ENCODE results near the gene ZNF200. TPM values are rescaled to one million over a fixed set of nuclear protein-coding genes. Genes with fewer than 3 reads are reported as not detected.

The ZNF200 gene
- total and polyA plus RNA-seq, 2 donors (not counting 1 experiment from before 2014, with no cell fraction given): 2.7 to 20.1 TPM

- intact Hi-C loops (cut with micrococcal nuclease): no loop called here
- H3K27me3 ChIP-seq (replicated peaks in 1 of 4; ENCODE audit: control extremely low read depth in 1 of 4, control insufficient read depth in 3 of 4, insufficient read depth in 4 of 4, low read length in 3 of 4): peaks cover 0 to 14% (median 0%) of the 10 kb centered on the region in 4 experiments
- H3K36me3 ChIP-seq (replicated peaks in 1 of 2; ENCODE audit: control extremely low read depth in 1 of 2, control insufficient read depth in 1 of 2, extremely low read depth in 1 of 2, insufficient read depth in 2 of 2, low read length in 1 of 2): no peaks in the 10 kb centered on the region
- Mint-ChIP-seq H3K27ac (no peak overlapping the region), H3K4me3 (no peak overlapping the region), H3K9me3 (ENCODE audit: insufficient read depth) (no peaks in the 10 kb centered on the region), H3K4me1 (no peaks in the 10 kb centered on the region), H3K27me3 (peaks cover 46% of the 10 kb centered on the region)
- H3K4me3 ChIP-seq (ENCODE audit: control extremely low read depth in 1 of 5, extremely low read depth in 1 of 5, insufficient read depth in 1 of 5, low read depth in 2 of 5, low read length in 4 of 5): no peak overlapping the region
- DNase-seq: no peak
- H4K20me1 ChIP-seq (ENCODE audit: control insufficient read depth, insufficient read depth, low read length, poor library complexity, severe bottlenecking): no peaks in the 10 kb centered on the region
- H3K79me2 ChIP-seq (ENCODE audit: control insufficient read depth, insufficient read depth, low read length): no peaks in the 10 kb centered on the region
- H2AFZ ChIP-seq (ENCODE audit: insufficient read depth, low read depth, low read length, poor library complexity, severe bottlenecking): no peak overlapping the region
- no peak overlapping the region for H3K4me2 ChIP-seq (replicated peaks; ENCODE audit: low read depth, low read length, poor library complexity, severe bottlenecking)
- H3K9me3 ChIP-seq (ENCODE audit: control extremely low read depth in 1 of 3, control insufficient read depth in 2 of 3, insufficient read depth in 1 of 3, low read length in 2 of 3): peaks cover 0 to 1% (median 0%) of the 10 kb centered on the region in 3 donors
- ATAC-seq (ENCODE audit: low read depth): no peak
- H3K4me1 ChIP-seq (ENCODE audit: control insufficient read depth in 2 of 2, insufficient read depth in 2 of 2, low read length in 2 of 2): no peaks in the 10 kb centered on the region
- ChIA-PET POLR2A (no interaction called here), CTCF (no interaction called here)
- H3K9ac ChIP-seq (ENCODE audit: low read length): no peak overlapping the region
- 77% methylated on average over 7 of the region's 11 CpGs for WGBS (ENCODE audit: insufficient coverage)
- TF ChIP-seq CTCF (IDR thresholded peaks at IDR 0.05) (no peak), EZH2 (IDR thresholded peaks at IDR 0.05; ENCODE audit: borderline replicate concordance, insufficient read depth, low read depth, low read length, poor library complexity, severe bottlenecking) (no peak)
- no peak overlapping the region for H3K27ac ChIP-seq (ENCODE audit: low read length in 2 of 2)
Measured at GRCh38 chr16:3242709-3243108, 7.8 kb upstream of the ZNF200 start.

- peaks cover 0 to 5% (median 1%) of the 10 kb centered on the region in 3 donors for H3K9me3 ChIP-seq (ENCODE audit: control extremely low read depth in 1 of 3, control insufficient read depth in 2 of 3, insufficient read depth in 1 of 3, low read length in 2 of 3)
- H4K20me1 ChIP-seq (ENCODE audit: control insufficient read depth, insufficient read depth, low read length, poor library complexity, severe bottlenecking): no peaks in the 10 kb centered on the region
- TF ChIP-seq CTCF (IDR thresholded peaks at IDR 0.05) (no peak), EZH2 (IDR thresholded peaks at IDR 0.05; ENCODE audit: borderline replicate concordance, insufficient read depth, low read depth, low read length, poor library complexity, severe bottlenecking) (no peak)
- DNase-seq (no peak), ATAC-seq (ENCODE audit: low read depth) (no peak)
- POLR2A ChIA-PET: no interaction called here
- no peaks in the 10 kb centered on the region for H3K36me3 ChIP-seq (replicated peaks in 1 of 2; ENCODE audit: control extremely low read depth in 1 of 2, control insufficient read depth in 1 of 2, extremely low read depth in 1 of 2, insufficient read depth in 2 of 2, low read length in 1 of 2)
- H3K27ac ChIP-seq (ENCODE audit: low read length in 2 of 2): no peak overlapping the region
- CTCF ChIA-PET: no interaction called here
- H3K9ac ChIP-seq (ENCODE audit: low read length): no peak overlapping the region
- Mint-ChIP-seq H3K27me3 (peaks cover 43% of the 10 kb centered on the region), H3K4me1 (no peaks in the 10 kb centered on the region), H3K4me3 (no peak overlapping the region), H3K9me3 (ENCODE audit: insufficient read depth) (no peaks in the 10 kb centered on the region), H3K27ac (no peak overlapping the region)
- no peaks in the 10 kb centered on the region for H3K4me1 ChIP-seq (ENCODE audit: control insufficient read depth in 2 of 2, insufficient read depth in 2 of 2, low read length in 2 of 2)
- H3K79me2 ChIP-seq (ENCODE audit: control insufficient read depth, insufficient read depth, low read length): no peaks in the 10 kb centered on the region
- intact Hi-C loops (cut with micrococcal nuclease): no loop called here
- no peak overlapping the region for H2AFZ ChIP-seq (ENCODE audit: insufficient read depth, low read depth, low read length, poor library complexity, severe bottlenecking)
- peaks cover 0 to 14% (median 0%) of the 10 kb centered on the region in 4 experiments for H3K27me3 ChIP-seq (replicated peaks in 1 of 4; ENCODE audit: control extremely low read depth in 1 of 4, control insufficient read depth in 3 of 4, insufficient read depth in 4 of 4, low read length in 3 of 4)
- 94% methylated on average over 3 of the region's 5 CpGs for WGBS (ENCODE audit: insufficient coverage)
- no peak overlapping the region for H3K4me3 ChIP-seq (ENCODE audit: control extremely low read depth in 1 of 5, extremely low read depth in 1 of 5, insufficient read depth in 1 of 5, low read depth in 2 of 5, low read length in 4 of 5)
- H3K4me2 ChIP-seq (replicated peaks; ENCODE audit: low read depth, low read length, poor library complexity, severe bottlenecking): no peak overlapping the region
Measured at GRCh38 chr16:3241761-3242160, 6.8 kb upstream of the ZNF200 start.

Data from B cell (primary cell).